K562 (cell line): Measurements from ENCODE around the gene TSPAN1. TPM values are rescaled to one million over a fixed set of nuclear protein-coding genes. Genes with fewer than 3 reads are reported as not detected.
A peak's percentile ranks its signal among the peaks of the same experiment; 100 is the strongest.

Experiments
- ATAC-seq: fragments of 200-7000 bp; cut with Tn5 transposase; 3 replicates; pipeline ENCODE4 v1.9.1; 2020; ENCODE audit warnings: moderate library complexity
- BruUV-seq: library from RNA; stranded (reverse); fragments of 400-500 nt; replicated peaks from 2 replicates; lab custom pipeline; 2021; lab: Mats Ljungman, UMichigan
- CTCF ChIA-PET: fragments of 300-600 bp; formaldehyde crosslinking; extraction: SDS; loops from one replicate; lab custom pipeline; 2021; ENCODE audit warnings: low intra/inter-chr PET ratio; lab: Yijun Ruan, JAX
- POLR2A ChIA-PET: fragments of 300-600, 350-650 bp; sonication (Branson Sonifier 250); formaldehyde crosslinking; extraction: SDS; loops from one replicate; lab custom pipeline; 2021; ENCODE audit warnings: antibody characterized with exemption, inconsistent platforms; lab: Yijun Ruan, JAX
- DNase-seq, 4 experiments: peaks; one replicate each; pipeline versions ENCODE4 v3.0.0 to v3.0.0-alpha.2; 2011 to 2018; ENCODE audit warnings: low spot score in 3 of 4, mixed read lengths in 3 of 4; ENCODE audit errors: extremely low read depth in 1 of 4
- FAIRE-seq: peaks from 2 replicates; lab custom pipeline; 2011; peaks lifted over from hg19 to GRCh38; lab: Jason Lieb, UNC
- H2AFZ ChIP-seq: 2 replicates; pipeline ENCODE4 v1.6.0; 2011; ENCODE audit warnings: low read depth, low read length, control low read depth, inconsistent platforms
- H3K27ac ChIP-seq: fragments of 200-600 bp; 3 replicates; pipeline ENCODE4 v1.8.0; 2011; ENCODE audit warnings: low read depth, mild to moderate bottlenecking, control low read depth, inconsistent platforms, low read length, moderate library complexity, mixed read lengths; ENCODE audit errors: extremely low read depth
- H3K27me3 ChIP-seq, 2 experiments: fragments of 300-600 bp in 1 of 2; 2 replicates in 1 of 2; 3 replicates in 1 of 2; pipeline versions ENCODE4 v1.6.0 to v1.8.0; 2011; ENCODE audit warnings: inconsistent platforms in 2 of 2, low read length in 2 of 2, mild to moderate bottlenecking in 1 of 2, mixed read lengths in 1 of 2, moderate library complexity in 1 of 2; ENCODE audit not compliant: control insufficient read depth in 2 of 2, insufficient read depth in 2 of 2
- H3K36me3 ChIP-seq: fragments of 300-600 bp; 3 replicates; pipeline ENCODE4 v1.8.0; 2011; ENCODE audit warnings: mild to moderate bottlenecking, low read length, inconsistent platforms; ENCODE audit not compliant: control insufficient read depth, insufficient read depth
- H3K4me1 ChIP-seq, 2 experiments: fragments of 200-600 bp in 1 of 2; replicated peaks in 1 of 2; 2 replicates in 1 of 2; 3 replicates in 1 of 2; pipeline versions ENCODE4 v1.5.1 to v1.8.0; 2011; ENCODE audit warnings: inconsistent platforms in 2 of 2, low read length in 2 of 2, mild to moderate bottlenecking in 1 of 2, mixed read lengths in 1 of 2, moderate library complexity in 1 of 2; ENCODE audit not compliant: control insufficient read depth in 2 of 2, insufficient read depth in 2 of 2
- H3K4me2 ChIP-seq: 2 replicates; pipeline ENCODE4 v1.6.1; 2011; ENCODE audit warnings: low read length, control low read depth, inconsistent platforms, mixed read lengths; ENCODE audit not compliant: insufficient read depth
- H3K4me3 ChIP-seq: fragments of 200-600 bp; sonication (generic), shearing (Covaris generic); 2 replicates; pipeline ENCODE4 v1.5.1; 2016; ENCODE audit warnings: control low read depth, inconsistent platforms
- H3K79me2 ChIP-seq: fragments of 200-600 bp; 3 replicates; pipeline ENCODE4 v1.8.0; 2011; ENCODE audit warnings: low read length, inconsistent platforms; ENCODE audit not compliant: control insufficient read depth, insufficient read depth
- H3K9ac ChIP-seq, 2 experiments: 2 replicates each; pipeline versions ENCODE4 v1.6.0 to v1.6.1; 2011; ENCODE audit warnings: low read depth in 2 of 2, low read length in 2 of 2, control low read depth in 1 of 2, inconsistent platforms in 1 of 2, mild to moderate bottlenecking in 1 of 2, mixed read lengths in 1 of 2; ENCODE audit not compliant: insufficient read depth in 1 of 2
- H3K9me1 ChIP-seq: one replicate; pipeline ENCODE4 v1.6.0; 2011; ENCODE audit warnings: inconsistent platforms, mild to moderate bottlenecking, low read length, moderate library complexity; ENCODE audit not compliant: control insufficient read depth, insufficient read depth
- H3K9me3 ChIP-seq: replicated peaks from 2 replicates; pipeline ENCODE4 v1.5.1; 2011; ENCODE audit warnings: low read depth, low read length, inconsistent platforms; ENCODE audit not compliant: control insufficient read depth, insufficient read depth
- H4K20me1 ChIP-seq: replicated peaks from 2 replicates; pipeline ENCODE4 v1.6.1; 2011; ENCODE audit warnings: low read length, inconsistent platforms, mixed read lengths; ENCODE audit not compliant: control insufficient read depth, insufficient read depth
- CBX5 ChIP-seq: IDR thresholded peaks from 2 replicates; pipeline ENCODE4 v1.6.1; 2014; ENCODE audit warnings: low read depth, borderline replicate concordance
- GATA2 ChIP-seq: sonication (generic); formaldehyde crosslinking; IDR thresholded peaks from 2 replicates; pipeline ENCODE4 v1.4.0; 2020; ENCODE audit warnings: mild to moderate bottlenecking, missing genetic modification reagents
- SMARCA5 ChIP-seq: fragments of 450-650 bp; IDR thresholded peaks from 2 replicates; pipeline ENCODE4 v1.6.1; 2016
- WGBS: fragments of 100-300 bp; shearing (Covaris generic); methylation state at CpG from one replicate; pipeline ENCODE4 v1.1.6; 2016; ENCODE audit warnings: low coverage, mixed read lengths; ENCODE audit not compliant: insufficient coverage; ENCODE audit errors: missing lambda C conversion rate; 5-methylcytosine and 5-hydroxymethylcytosine counted together
- in situ Hi-C: fragments of 300-500 bp; cut with MboI; formaldehyde crosslinking; loops from 4 replicates; pipeline ENCODE4 v1.15.0; 2018; ENCODE audit warnings: inconsistent platforms, mixed read lengths
- intact Hi-C: fragments of 100-400 bp; cut with micrococcal nuclease; formaldehyde crosslinking; loops from 2 replicates; pipeline ENCODE4 v1.14.2; 2022
- polyA plus RNA-seq, 8 experiments: library from polyadenylated mRNA; depleted of rRNA in 4 of 8; stranded (reverse) in 5 of 8; unstranded in 3 of 8; fragments of >200 nt; fragmentation: Nextera tagmentation in 2 of 8; fragmentation: Illumina TruSeq in 1 of 8; extraction: Ambion mirVana in 2 of 8; extraction: Trizol in 1 of 8; gene quantifications; 2 replicates each; pipeline versions ENCODE4 v1.2.1 to v1.2.3, GENCODE V29; 2011 to 2014; ENCODE audit warnings: inconsistent platforms in 1 of 8, missing spikeins in 1 of 8
- total RNA-seq, 7 experiments: library from RNA; depleted of rRNA in 6 of 7; stranded (reverse); fragments of >200 nt in 6 of 7; fragmentation: Illumina TruSeq in 2 of 7; extraction: Trizol in 2 of 7; gene quantifications; 2 replicates each; pipeline versions ENCODE4 v1.2.1 to v1.2.3, GENCODE V29; 2011 to 2021; ENCODE audit warnings: low replicate concordance in 1 of 7
- TF ChIP-seq, protein P1 (sequence below): fragments of 450-650 bp; IDR thresholded peaks from 2 replicates; pipeline ENCODE4 v1.6.1; 2016; ENCODE audit warnings: low read depth, mild to moderate bottlenecking, moderate library complexity

The TSPAN1 gene
- total and polyA plus RNA-seq, 9 of the 15 experiments (the other 6 are each of a cell fraction or from before 2014, with no cell fraction given) = 0.58 TPM; not detected in 8

DNA sequence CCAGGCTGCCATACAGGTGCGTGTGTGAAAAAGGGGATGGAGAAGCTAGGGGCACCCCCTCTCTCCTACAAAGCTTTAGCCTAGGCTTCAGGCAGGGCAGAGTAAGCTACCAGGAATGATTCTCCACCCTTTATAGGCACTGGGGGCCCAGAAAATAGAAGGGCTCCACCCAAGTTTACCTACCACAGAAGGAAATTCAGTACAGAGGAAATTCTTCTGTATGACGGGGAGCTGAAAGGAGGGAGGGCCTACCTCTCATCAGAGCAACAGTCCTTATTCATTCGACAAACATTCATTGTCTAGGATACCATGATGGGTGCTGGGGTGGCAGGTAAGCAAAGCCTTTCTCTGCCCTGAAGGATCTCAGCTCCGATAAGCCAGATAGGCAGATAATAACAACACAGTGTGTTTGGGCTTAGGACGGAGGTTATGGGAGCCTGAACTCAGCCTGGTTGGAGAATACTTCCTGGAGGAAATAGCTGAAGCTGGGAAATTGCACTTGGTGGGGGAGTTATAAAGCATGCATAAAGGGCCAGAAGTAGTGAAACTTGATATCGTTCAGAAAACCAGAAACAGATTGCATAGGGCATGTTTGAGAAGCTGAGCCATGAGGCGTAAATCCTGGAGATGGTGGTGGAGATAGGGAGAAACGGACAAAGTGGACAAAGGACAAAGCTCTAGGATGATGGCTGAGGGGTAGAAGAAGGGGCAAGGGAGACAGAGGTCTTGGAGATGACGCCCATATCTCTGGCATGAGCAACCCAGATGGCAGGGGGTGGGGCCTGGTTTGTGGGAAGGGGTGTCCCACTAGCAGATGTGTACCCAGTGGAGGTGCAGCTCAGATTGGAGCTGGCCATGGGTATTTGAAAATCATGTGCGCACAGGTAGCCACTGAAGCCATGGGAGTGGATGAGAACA is 6.7 kb downstream of the TSPAN1 start:
- Histone ChIP-seq H3K4me1 (peaks cover 19 to 22% of the 10 kb centered on the region in 2 experiments), H3K9me1 (peaks cover 5% of the 10 kb centered on the region), H3K4me3 (no peak overlapping the region), H3K36me3 (no peaks in the 10 kb centered on the region), H3K27me3 (no peaks in the 10 kb centered on the region), H3K9me3 (no peaks in the 10 kb centered on the region), H4K20me1 (no peaks in the 10 kb centered on the region; the same call in 1 of the 2 replicates), H3K27ac (no peak overlapping the region), H2AFZ (no peak overlapping the region), H3K79me2 (no peaks in the 10 kb centered on the region), H3K9ac (peak overlapping the region in 1 of 2 experiments; percentile 23; a peak in 1 of 4 replicates), H3K4me2 (no peak overlapping the region)
- no peak for FAIRE-seq
- no TSS peak for BruUV-seq
- ChIA-PET POLR2A (interaction anchor here (0.6 to 4.1 kb wide), 9 partner anchors 11 to 379 kb away, joined by 3 to 19 read pairs (median 4); partner anchors contain the start of genes PIK3R3 and POMGNT1), CTCF (interaction anchor here (1.1 to 5.1 kb wide), 3 partner anchors 41 to 166 kb away, joined by 5 to 157 read pairs (median 44); no protein-coding TSS in a partner anchor)
- no peak for TF ChIP-seq SMARCA5
- no peak for TF ChIP-seq CBX5
- TF ChIP-seq, protein P1, sequence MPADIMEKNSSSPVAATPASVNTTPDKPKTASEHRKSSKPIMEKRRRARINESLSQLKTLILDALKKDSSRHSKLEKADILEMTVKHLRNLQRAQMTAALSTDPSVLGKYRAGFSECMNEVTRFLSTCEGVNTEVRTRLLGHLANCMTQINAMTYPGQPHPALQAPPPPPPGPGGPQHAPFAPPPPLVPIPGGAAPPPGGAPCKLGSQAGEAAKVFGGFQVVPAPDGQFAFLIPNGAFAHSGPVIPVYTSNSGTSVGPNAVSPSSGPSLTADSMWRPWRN = no peak
- peak; percentile 38; the same call in 1 of the 2 replicates for TF ChIP-seq GATA2 (CRISPR knock-in tag)
- DNase-seq = no peak
- 21% methylated on average over 10 of the region's 10 CpGs for WGBS
- no peak for ATAC-seq
- intact Hi-C loops (loop anchor here (2.0 to 5.0 kb wide), 2 partner anchors 17 to 166 kb away; partner anchors contain the start of gene POMGNT1), in situ Hi-C loops (loop anchor here (25.0 kb wide), 1 partner anchor 544 kb away; no protein-coding TSS in a partner anchor)
